ENCODE results near the gene CPED1.

Gene CPED1

DNA sequence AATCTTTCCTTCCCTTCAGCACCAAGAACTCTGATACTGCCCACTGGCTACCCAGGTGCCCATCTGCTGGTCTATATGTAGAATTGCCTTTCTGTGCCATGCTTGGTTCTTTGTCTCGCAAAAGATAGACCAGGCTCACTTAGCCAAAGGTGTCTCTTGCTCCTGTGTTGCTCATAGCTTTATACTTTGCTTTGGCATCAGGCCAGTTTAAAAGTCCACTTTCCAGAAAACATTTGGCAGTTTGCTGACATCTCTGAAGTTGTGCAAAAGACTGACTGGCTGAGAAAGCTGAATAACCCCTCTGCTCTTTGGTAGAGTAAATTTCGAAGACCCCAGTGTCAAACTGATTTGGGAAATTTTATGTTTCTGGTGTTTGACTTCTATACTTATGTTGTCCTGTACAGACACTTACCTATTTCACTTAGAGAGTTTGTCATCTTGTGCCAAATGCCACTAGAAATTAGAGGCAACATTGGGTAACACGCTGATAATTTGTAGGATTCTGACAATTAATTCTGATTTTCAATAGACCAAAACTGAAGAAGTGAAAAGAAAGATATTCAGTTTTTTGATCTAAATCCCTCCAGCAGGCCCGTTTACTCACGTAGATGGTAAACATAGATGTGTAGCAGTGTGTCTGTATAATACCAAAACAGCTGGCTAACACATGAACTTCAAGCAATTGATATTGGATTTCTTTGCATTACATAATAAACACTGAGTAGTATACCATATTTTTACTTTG, 91.1 kb downstream of the CPED1 start:
- in situ Hi-C loops (cut with HindIII; ENCODE audit: low sequenced_read_pairs), result no loop called here
- peak; percentile 46 for DNase-seq (ENCODE audit: low read depth, low spot score)
- H3K4me3 ChIP-seq (ENCODE audit: low read depth, low read length), result no peak overlapping the region
- TF ChIP-seq, protein P1, sequence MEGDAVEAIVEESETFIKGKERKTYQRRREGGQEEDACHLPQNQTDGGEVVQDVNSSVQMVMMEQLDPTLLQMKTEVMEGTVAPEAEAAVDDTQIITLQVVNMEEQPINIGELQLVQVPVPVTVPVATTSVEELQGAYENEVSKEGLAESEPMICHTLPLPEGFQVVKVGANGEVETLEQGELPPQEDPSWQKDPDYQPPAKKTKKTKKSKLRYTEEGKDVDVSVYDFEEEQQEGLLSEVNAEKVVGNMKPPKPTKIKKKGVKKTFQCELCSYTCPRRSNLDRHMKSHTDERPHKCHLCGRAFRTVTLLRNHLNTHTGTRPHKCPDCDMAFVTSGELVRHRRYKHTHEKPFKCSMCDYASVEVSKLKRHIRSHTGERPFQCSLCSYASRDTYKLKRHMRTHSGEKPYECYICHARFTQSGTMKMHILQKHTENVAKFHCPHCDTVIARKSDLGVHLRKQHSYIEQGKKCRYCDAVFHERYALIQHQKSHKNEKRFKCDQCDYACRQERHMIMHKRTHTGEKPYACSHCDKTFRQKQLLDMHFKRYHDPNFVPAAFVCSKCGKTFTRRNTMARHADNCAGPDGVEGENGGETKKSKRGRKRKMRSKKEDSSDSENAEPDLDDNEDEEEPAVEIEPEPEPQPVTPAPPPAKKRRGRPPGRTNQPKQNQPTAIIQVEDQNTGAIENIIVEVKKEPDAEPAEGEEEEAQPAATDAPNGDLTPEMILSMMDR (IDR thresholded peaks at IDR 0.05; ENCODE audit: low read depth, low read length), result peak; percentile 16

DNA sequence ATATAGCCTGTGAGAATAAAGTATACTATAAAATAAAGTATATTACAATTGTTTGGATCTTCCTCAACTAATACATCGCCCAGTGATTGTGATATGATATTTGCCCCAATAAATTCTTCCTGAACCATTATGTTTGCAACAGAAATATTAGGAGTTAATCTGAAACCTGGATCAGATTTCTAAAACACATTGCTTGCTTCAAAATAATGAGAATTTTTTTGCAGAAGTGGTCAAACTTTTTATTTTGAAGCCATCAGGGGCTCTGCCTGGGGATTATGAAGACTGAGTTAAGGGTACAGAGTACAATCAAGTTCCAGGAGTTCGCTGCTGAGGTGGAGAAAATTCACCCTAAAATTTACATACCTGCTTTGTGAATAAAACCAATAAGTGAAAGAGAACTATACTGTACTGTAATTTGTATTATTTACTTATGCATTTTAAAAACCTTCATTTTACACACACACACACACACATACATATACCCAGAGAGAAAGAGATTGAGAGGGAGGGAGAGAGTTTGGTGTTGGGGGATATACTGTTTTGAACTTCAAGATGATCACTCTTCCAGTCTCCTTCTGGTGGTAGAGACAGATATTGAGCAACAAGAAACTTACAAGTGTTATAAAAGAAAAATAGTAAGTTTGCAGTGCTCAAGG, 91.9 kb downstream of the CPED1 start:
- no peak overlapping the region for H3K4me3 ChIP-seq (ENCODE audit: low read depth, low read length)
- in situ Hi-C loops (cut with HindIII; ENCODE audit: low sequenced_read_pairs), result no loop called here
- TF ChIP-seq, protein P1 (IDR thresholded peaks at IDR 0.05; ENCODE audit: low read depth, low read length), result no peak
- DNase-seq (ENCODE audit: low read depth, low spot score), result no peak

DNA sequence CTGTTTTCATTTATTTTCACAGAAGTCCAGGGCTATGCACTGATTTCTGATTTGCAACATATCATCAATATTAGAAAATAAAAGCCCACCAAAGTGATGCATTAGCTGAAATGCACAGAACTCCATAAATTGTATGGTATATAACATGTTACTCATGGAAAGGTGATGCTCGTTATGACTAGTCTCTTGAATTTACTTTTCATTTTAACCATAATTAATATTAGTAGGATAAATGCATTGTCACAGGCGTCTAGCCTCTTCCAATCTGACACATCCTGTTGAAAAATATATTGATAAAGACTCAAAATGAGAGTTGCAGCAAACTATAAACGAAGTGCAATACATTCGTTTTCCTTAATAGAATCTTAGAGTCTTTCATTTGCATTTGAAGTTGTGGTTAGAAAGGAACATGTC, 92.4 kb downstream of the CPED1 start:
- in situ Hi-C loops (cut with HindIII; ENCODE audit: low sequenced_read_pairs), result no loop called here
- no peak for DNase-seq (ENCODE audit: low read depth, low spot score)
- no peak overlapping the region for H3K4me3 ChIP-seq (ENCODE audit: low read depth, low read length)
- TF ChIP-seq, protein P1 (IDR thresholded peaks at IDR 0.05; ENCODE audit: low read depth, low read length), result no peak

DNA sequence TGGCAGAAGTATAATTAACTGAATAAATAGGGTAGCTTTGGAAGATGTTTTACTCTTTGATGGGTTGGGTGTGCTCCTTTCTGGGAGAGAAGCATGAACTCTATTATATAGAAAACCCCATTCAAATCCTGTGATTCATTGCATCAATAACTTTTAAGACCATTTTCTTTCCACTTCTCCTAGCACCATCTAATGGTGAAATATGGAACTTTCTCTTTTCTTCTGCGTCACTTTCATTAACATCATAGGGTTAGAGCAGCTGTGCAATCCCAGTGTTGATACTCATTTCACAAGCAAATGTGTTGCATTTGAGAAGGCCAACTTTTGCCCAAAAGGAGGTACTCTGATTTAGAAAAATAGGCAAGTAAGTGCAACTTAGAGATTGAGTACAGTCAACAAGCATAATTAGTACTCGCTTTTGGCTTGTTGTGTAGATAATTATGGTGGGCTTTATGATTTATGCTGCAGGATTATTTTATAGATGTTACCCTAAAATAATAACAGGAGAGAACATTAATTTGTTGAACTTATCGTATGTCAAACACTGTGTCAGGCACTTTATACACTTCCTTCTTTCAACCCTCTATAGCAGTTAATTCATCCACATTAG, 92.9 kb downstream of the CPED1 start:
- H3K4me3 ChIP-seq (ENCODE audit: low read depth, low read length), result no peak overlapping the region
- TF ChIP-seq, protein P1 (IDR thresholded peaks at IDR 0.05; ENCODE audit: low read depth, low read length), result peak; percentile 67
- DNase-seq (ENCODE audit: low read depth, low spot score), result peak; percentile 82
- in situ Hi-C loops (cut with HindIII; ENCODE audit: low sequenced_read_pairs), result no loop called here

DNA sequence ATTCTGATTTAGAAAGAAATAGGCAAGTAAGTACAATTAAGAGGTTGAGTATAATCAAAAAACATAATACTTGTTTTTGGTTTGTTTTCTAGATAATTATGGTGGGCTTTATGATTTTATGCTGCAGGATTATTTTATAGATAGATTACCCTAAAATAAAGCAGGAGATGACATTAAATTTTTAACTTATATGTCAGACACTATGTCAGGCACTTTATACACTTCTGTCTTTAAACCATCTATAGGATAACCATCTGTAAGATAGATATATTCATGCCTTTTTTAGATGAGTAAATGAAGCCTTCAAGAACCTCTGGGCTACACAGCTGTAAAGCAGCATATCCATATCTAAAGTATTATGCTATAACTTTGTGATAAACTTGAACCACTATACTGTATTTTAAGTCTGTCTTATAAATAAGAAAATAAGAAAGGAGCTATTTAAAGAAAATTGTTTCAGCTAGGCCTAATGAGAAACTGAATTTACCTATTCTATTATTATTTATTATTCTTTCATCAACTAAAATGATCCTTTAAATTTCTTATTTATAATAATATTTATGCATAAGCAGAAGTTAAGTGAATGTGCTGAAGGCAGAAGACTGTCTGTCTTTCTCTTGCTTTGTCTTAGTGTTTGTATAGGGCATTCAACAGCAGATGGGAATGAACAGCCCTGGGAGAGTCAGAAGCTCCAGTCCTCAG, 94.0 kb downstream of the CPED1 start:
- in situ Hi-C loops (cut with HindIII; ENCODE audit: low sequenced_read_pairs), result no loop called here
- TF ChIP-seq, protein P1 (IDR thresholded peaks at IDR 0.05; ENCODE audit: low read depth, low read length), result no peak

DNA sequence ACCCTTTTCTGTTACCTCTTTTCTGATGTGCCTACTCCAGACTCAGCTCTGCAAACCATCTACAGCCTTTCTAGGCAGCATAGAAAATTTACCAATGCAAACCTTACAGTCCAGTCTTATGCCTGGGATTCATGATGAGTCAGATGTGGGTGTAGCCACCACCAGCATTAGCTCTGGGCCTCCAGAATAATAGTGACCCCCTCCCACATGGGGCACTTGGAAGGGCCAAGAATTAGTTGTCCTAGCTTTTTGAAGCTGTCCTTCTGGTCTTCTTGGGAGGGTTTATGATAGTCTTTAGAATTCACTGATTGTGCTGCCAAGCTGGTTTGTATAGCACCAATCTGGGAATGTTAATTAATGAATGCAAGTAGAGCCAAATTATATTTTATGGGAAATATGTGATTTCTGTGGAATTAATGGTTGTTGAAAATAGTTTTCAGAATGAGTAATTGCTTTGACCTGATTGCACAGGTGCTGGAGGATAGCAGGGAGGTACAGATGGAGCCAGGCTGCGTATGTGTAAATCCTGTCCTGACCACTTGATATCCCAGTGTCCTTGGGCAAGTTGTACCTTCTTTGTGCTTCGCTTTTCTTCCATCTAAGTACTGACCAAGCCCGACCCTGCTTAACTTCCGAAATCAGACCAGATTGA, 94.8 kb downstream of the CPED1 start:
- TF ChIP-seq, protein P1 (IDR thresholded peaks at IDR 0.05; ENCODE audit: low read depth, low read length), result no peak
- in situ Hi-C loops (cut with HindIII; ENCODE audit: low sequenced_read_pairs), result no loop called here
- no peak overlapping the region for H3K4me3 ChIP-seq (ENCODE audit: low read depth, low read length)
- DNase-seq (ENCODE audit: low read depth, low spot score), result peak; percentile 80

More for the DNA sequence above, 94.0 kb downstream of the CPED1 start:
- H3K4me3 ChIP-seq (ENCODE audit: low read depth, low read length), result no peak overlapping the region
- no peak for DNase-seq (ENCODE audit: low read depth, low spot score)

Data from astrocyte of the spinal cord (primary cell).